Mucosa of descending colon (tissue), 3 donors: ENCODE results near the gene AGAP5. TPM values are rescaled to one million over a fixed set of nuclear protein-coding genes. Genes with fewer than 3 reads are reported as not detected.
"Not testable (repeated sequence)": the region's sequence is repeated elsewhere in the genome, so short reads cannot be mapped to it uniquely, and the experiment has no call there.

Experiments used
- ATAC-seq: fragments of 200-7000 bp; cut with Tn5 transposase; one replicate; pipeline ENCODE4 v1.9.1; 2020; ENCODE audit warnings: mild to moderate bottlenecking, moderate library complexity
- DNase-seq, 3 donors: peaks; one replicate each; pipeline ENCODE4 v3.0.0-alpha.2; 2020
- H3K36me3 ChIP-seq: fragments of 200-600 bp; one replicate; pipeline ENCODE4 v1.8.0; 2021; ENCODE audit warnings: low read depth, mild to moderate bottlenecking
- H3K4me1 ChIP-seq: fragments of 200-600 bp; one replicate; pipeline ENCODE4 v1.8.0; 2021; ENCODE audit warnings: low read depth, mild to moderate bottlenecking
- H3K4me3 ChIP-seq: fragments of 200-600 bp; one replicate; pipeline ENCODE4 v1.8.0; 2021; ENCODE audit warnings: mild to moderate bottlenecking
- H3K9me3 ChIP-seq: fragments of 200-600 bp; one replicate; pipeline ENCODE4 v1.8.0; 2021; ENCODE audit warnings: mild to moderate bottlenecking
- CTCF ChIP-seq: fragments of 200-600 bp; IDR thresholded peaks from one replicate; pipeline ENCODE4 v1.8.0; 2022; ENCODE audit warnings: antibody characterized with exemption, mild to moderate bottlenecking
- intact Hi-C, 2 donors: fragments of 100-400 bp; cut with DNase I in 1 of 2; cut with micrococcal nuclease in 1 of 2; formaldehyde crosslinking; loops; one replicate each; pipeline versions ENCODE4 v1.11.0 to v1.11.1; 2022; cut with DNase I, micrococcal nuclease
- total RNA-seq, 3 donors: library from RNA; stranded (reverse); fragmentation: NEBNext Ultra II Directional in 2 of 3; extraction: Animal tissue kit (Norgen Biotek cat#: 25700) in 2 of 3; gene quantifications; one replicate each; pipeline versions ENCODE4 v1.2.1 to v1.2.4, GENCODE V29; 2021 to 2023
- donor health status: DM: no; HTN: no; CAD: no; lungs with moderate emphysema.
- donor health status: DM: no; HTN: no; CAD: no.
- donor health status: DM: no; HTN: yes; CAD: no.

The AGAP5 gene
- total RNA-seq, 3 donors from 2014 or later: 6.4 to 12.8 (median 10.0) TPM

- H3K4me1 ChIP-seq: peaks cover 20% of the 10 kb centered on the region
- peak; percentile 97 for ATAC-seq
- intact Hi-C loops: no loop called here
These were observed 32.4 kb upstream of the AGAP5 start for GRCh38 chr10:73730153-73730906.

GRCh38 chr10:73729781-73730152 is 31.9 kb upstream of the AGAP5 start:
- H3K36me3 ChIP-seq, intact Hi-C loops, H3K9me3 ChIP-seq, DNase-seq: not testable (repeated sequence)
- peak overlapping the region; percentile 56 for H3K4me3 ChIP-seq
- H3K4me1 ChIP-seq: peaks cover 20% of the 10 kb centered on the region
- peak; percentile 46 for ATAC-seq

More at GRCh38 chr10:73730153-73730906, 32.4 kb upstream of the AGAP5 start:
- Histone ChIP-seq H3K4me3 (peak overlapping the region; percentile 56), H3K9me3 (no peaks in the 10 kb centered on the region), H3K36me3 (no peaks in the 10 kb centered on the region)
- no peak for TF ChIP-seq CTCF
- DNase-seq: peak; percentile 88 to 96 (median 92)

GRCh38 chr10:73723516-73723915 is 25.6 kb upstream of the AGAP5 start:
- no peak for ATAC-seq
- peaks cover 3% of the 10 kb centered on the region for H3K36me3 ChIP-seq
- no peak overlapping the region for H3K4me3 ChIP-seq

GRCh38 chr10:73720561-73720960 is 22.7 kb upstream of the AGAP5 start:
- H3K4me3 ChIP-seq, H3K4me1 ChIP-seq, ATAC-seq, H3K9me3 ChIP-seq, intact Hi-C loops, DNase-seq, H3K36me3 ChIP-seq: not testable (repeated sequence)

More at GRCh38 chr10:73723516-73723915, 25.6 kb upstream of the AGAP5 start:
- no peak for TF ChIP-seq CTCF
- DNase-seq: no peak
- peaks cover under 1% of the 10 kb centered on the region for H3K4me1 ChIP-seq
- intact Hi-C loops: no loop called here
- H3K9me3 ChIP-seq: no peaks in the 10 kb centered on the region

- Histone ChIP-seq H3K4me1 (no peaks in the 10 kb centered on the region), H3K4me3 (no peak overlapping the region), H3K9me3 (no peaks in the 10 kb centered on the region), H3K36me3 (peaks cover 3% of the 10 kb centered on the region)
- DNase-seq (no peak), ATAC-seq (no peak)
- intact Hi-C loops: no loop called here
- TF ChIP-seq CTCF: no peak
These were observed 19.6 kb upstream of the AGAP5 start for GRCh38 chr10:73717556-73717955.

GRCh38 chr10:73716251-73716650 is 18.3 kb upstream of the AGAP5 start:
- no peaks in the 10 kb centered on the region for H3K36me3 ChIP-seq
- no peaks in the 10 kb centered on the region for H3K9me3 ChIP-seq
- ATAC-seq (no peak), DNase-seq (no peak)
- H3K4me1 ChIP-seq: no peaks in the 10 kb centered on the region
- intact Hi-C loops: no loop called here
- no peak for TF ChIP-seq CTCF
- H3K4me3 ChIP-seq: no peak overlapping the region

GRCh38 chr10:73715179-73716156 is 17.6 kb upstream of the AGAP5 start:
- not testable (repeated sequence) for ATAC-seq

GRCh38 chr10:73714483-73714882 is 16.6 kb upstream of the AGAP5 start:
- ATAC-seq, H3K4me3 ChIP-seq, H3K4me1 ChIP-seq, DNase-seq, H3K36me3 ChIP-seq, H3K9me3 ChIP-seq, intact Hi-C loops: not testable (repeated sequence)

More at GRCh38 chr10:73715179-73716156, 17.6 kb upstream of the AGAP5 start:
- H3K36me3 ChIP-seq, H3K4me1 ChIP-seq, H3K9me3 ChIP-seq, DNase-seq, H3K4me3 ChIP-seq, intact Hi-C loops: not testable (repeated sequence)

- ATAC-seq, H3K36me3 ChIP-seq, H3K4me3 ChIP-seq, DNase-seq, H3K9me3 ChIP-seq, intact Hi-C loops, H3K4me1 ChIP-seq: not testable (repeated sequence)
These were observed 16.0 kb upstream of the AGAP5 start for GRCh38 chr10:73713912-73714311.
